ENCODE results near the gene INHBC. TPM values are rescaled to one million over a fixed set of nuclear protein-coding genes. Genes with fewer than 3 reads are reported as not detected.

Gene INHBC
- total RNA-seq, 3 donors from 2014 or later: not detected

DNA sequence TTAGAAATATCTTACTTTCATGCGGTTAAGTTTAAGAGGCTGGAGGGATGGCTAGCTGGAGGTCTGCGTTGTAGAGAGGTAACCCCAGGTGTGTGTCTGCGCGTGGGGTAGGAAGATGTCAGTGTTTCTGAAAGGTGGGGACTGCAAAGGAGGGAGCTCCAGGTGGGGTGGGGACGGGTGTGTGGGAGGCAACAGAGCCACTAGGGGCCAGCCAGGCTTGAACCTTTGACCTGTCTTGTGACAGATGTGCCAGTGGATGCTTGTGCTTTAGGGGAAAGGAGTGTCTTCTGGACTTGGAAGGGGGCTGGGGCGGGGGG is 25.8 kb downstream of the INHBC start:
- Histone ChIP-seq H3K27ac (peak overlapping the region in 1 of 2 donors; percentile 85), H3K4me3 (peak overlapping the region; percentile 54 to 77 (median 68)), H3K27me3 (no peaks in the 10 kb centered on the region), H3K4me1 (peaks cover 8 to 16% of the 10 kb centered on the region in 2 donors), H3K36me3 (no peaks in the 10 kb centered on the region), H3K9me3 (no peaks in the 10 kb centered on the region)
- DNase-seq (ENCODE audit: low spot score in 2 of 2): no peak
- intact Hi-C loops (cut with DNase I; ENCODE audit: low total_unique reads): no loop called here
- TF ChIP-seq POLR2AphosphoS5 (IDR thresholded peaks at IDR 0.05) (no peak), POLR2A (IDR thresholded peaks at IDR 0.05) (no peak)
- TF ChIP-seq, protein P1, sequence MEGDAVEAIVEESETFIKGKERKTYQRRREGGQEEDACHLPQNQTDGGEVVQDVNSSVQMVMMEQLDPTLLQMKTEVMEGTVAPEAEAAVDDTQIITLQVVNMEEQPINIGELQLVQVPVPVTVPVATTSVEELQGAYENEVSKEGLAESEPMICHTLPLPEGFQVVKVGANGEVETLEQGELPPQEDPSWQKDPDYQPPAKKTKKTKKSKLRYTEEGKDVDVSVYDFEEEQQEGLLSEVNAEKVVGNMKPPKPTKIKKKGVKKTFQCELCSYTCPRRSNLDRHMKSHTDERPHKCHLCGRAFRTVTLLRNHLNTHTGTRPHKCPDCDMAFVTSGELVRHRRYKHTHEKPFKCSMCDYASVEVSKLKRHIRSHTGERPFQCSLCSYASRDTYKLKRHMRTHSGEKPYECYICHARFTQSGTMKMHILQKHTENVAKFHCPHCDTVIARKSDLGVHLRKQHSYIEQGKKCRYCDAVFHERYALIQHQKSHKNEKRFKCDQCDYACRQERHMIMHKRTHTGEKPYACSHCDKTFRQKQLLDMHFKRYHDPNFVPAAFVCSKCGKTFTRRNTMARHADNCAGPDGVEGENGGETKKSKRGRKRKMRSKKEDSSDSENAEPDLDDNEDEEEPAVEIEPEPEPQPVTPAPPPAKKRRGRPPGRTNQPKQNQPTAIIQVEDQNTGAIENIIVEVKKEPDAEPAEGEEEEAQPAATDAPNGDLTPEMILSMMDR (IDR thresholded peaks at IDR 0.05): no peak

DNA sequence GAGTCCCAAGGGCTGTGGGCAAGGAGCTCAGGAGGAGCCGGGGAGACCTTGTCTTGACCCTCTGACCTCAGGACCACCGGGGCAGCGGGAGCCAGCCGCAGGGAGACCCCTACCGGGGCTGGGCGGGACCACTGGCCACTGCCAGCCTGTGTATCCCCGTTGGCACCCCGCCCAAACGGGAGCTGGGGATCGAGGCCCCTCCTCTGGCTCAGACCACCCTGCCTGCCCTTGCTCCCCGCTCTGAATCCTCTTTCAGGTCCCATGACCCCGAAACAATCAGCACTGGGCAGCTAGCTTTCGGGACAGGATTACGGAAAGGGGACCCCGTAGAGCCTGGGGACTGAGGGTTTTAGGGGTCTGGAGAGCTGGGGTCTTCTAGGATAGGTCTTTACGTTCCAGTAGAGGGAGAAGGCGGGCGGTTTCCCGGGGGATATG is 26.3 kb downstream of the INHBC start:
- TF ChIP-seq POLR2AphosphoS5 (IDR thresholded peaks at IDR 0.05) (no peak), POLR2A (IDR thresholded peaks at IDR 0.05) (no peak)
- TF ChIP-seq, protein P1 (IDR thresholded peaks at IDR 0.05): no peak
- H3K9me3 ChIP-seq: no peaks in the 10 kb centered on the region
- H3K27ac ChIP-seq: peak overlapping the region in 1 of 2 donors; percentile 85
- DNase-seq (ENCODE audit: low spot score in 2 of 2): no peak
- H3K4me1 ChIP-seq: peaks cover 8 to 16% of the 10 kb centered on the region in 2 donors
- no peaks in the 10 kb centered on the region for H3K36me3 ChIP-seq
- H3K4me3 ChIP-seq: peak overlapping the region; percentile 54 to 77 (median 68)
- intact Hi-C loops (cut with DNase I; ENCODE audit: low total_unique reads): no loop called here
- H3K27me3 ChIP-seq: no peaks in the 10 kb centered on the region

DNA sequence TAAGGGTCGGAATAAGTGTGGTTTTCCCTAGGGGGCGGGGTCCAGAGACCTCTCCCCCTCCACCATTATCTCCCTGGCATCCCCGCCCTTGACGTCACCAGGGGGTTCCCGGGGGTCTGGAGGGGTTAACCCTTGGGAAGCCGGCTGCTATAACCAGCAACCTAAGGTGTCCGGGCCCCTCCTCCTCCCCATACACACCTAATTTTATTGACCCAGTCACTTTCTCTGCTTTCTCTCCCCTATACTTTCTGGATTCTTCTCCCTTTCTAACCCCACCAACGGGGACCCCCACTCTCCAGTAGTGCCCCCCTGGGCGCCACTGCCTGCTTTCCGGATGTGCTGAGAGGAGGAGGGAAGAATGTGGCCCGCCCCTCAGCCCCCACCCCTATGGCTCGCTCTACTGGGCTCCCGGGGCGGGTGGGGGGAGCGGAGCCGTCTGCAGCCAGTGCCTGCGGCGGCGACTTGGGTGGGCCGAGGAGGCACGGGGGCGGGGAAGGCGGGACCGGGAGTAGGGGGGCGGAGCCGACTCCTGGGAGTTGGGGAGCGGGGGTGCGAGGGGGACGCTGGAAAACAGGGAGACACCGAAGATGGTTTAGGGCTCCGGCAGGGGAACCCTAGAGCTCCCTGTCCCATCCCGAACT is 26.8 kb downstream of the INHBC start:
- peak in 1 of 2 donors; percentile 39 for DNase-seq (ENCODE audit: low spot score in 2 of 2)
- intact Hi-C loops (cut with DNase I; ENCODE audit: low total_unique reads): no loop called here
- Histone ChIP-seq H3K4me3 (peak overlapping the region; percentile 54 to 77 (median 68)), H3K9me3 (no peaks in the 10 kb centered on the region), H3K27ac (peak overlapping the region; percentile 72 to 85), H3K4me1 (peaks cover 8 to 16% of the 10 kb centered on the region in 2 donors), H3K36me3 (no peaks in the 10 kb centered on the region), H3K27me3 (no peaks in the 10 kb centered on the region)
- TF ChIP-seq, protein P1 (IDR thresholded peaks at IDR 0.05): no peak
- TF ChIP-seq POLR2A (IDR thresholded peaks at IDR 0.05) (no peak), POLR2AphosphoS5 (IDR thresholded peaks at IDR 0.05) (no peak)

DNA sequence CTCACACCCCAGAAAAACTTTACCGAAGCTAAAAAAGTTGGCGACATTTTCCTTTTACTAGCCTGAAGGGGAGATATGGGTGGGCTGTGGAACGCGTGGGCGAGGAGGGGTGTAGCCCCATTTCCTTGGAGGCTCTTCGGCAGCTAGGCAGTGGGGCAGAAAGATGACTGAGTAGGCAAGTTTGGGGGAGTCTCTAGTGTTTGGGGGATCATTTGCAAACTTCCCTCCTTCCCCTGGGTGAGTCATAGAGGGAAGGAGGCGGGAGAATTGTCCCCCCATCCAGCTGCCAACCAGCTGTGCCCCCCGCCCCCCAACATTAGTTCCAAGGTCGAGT is 27.3 kb downstream of the INHBC start:
- no peaks in the 10 kb centered on the region for H3K9me3 ChIP-seq
- H3K27ac ChIP-seq: peak overlapping the region; percentile 72 to 85
- no peaks in the 10 kb centered on the region for H3K27me3 ChIP-seq
- no peaks in the 10 kb centered on the region for H3K36me3 ChIP-seq
- no peak for TF ChIP-seq POLR2AphosphoS5 (IDR thresholded peaks at IDR 0.05)
- no peak for TF ChIP-seq POLR2A (IDR thresholded peaks at IDR 0.05)
- TF ChIP-seq, protein P1 (IDR thresholded peaks at IDR 0.05): no peak
- intact Hi-C loops (cut with DNase I; ENCODE audit: low total_unique reads): no loop called here
- H3K4me3 ChIP-seq: peak overlapping the region; percentile 54 to 77 (median 68)
- peaks cover 8 to 16% of the 10 kb centered on the region in 2 donors for H3K4me1 ChIP-seq
- DNase-seq (ENCODE audit: low spot score in 2 of 2): no peak

DNA sequence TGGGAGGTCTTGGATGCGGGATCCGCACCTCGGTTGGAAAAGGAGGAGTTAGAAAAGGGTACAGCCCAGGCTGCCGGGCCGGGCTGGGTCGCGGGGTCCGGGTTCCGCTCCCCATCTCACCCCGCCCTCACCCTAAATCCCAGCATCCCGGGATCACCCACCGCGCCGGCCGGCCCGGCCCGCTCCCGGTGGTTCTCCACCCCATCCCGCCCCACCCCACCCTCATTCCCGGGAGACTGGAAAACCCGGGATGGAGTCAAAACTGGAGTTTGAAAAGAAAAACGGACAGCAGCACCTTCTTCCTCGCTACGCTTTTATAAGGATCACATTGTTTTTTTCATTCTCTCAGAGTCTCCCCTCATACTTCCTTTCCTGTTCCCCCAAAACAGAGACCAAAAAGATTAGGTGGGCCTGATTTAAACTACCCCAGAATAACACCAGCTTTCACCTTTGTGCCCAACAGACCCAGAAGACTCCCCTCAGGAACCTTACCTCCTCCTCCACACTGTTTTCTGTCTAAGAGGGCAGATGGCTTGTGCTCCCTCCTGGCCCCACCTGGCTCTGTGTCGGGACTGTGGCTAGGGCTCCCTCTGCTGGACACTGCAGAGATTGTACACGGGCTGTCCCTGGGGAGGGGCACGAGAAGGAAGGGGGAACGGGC is 27.8 kb downstream of the INHBC start:
- intact Hi-C loops (cut with DNase I; ENCODE audit: low total_unique reads): no loop called here
- Histone ChIP-seq H3K27ac (peak overlapping the region; percentile 72 to 85), H3K4me3 (peak overlapping the region; percentile 54 to 77 (median 68)), H3K4me1 (peaks cover 8 to 16% of the 10 kb centered on the region in 2 donors), H3K27me3 (no peaks in the 10 kb centered on the region), H3K9me3 (no peaks in the 10 kb centered on the region), H3K36me3 (no peaks in the 10 kb centered on the region)
- peak in 2 of 3 donors; percentile 12 to 58 for TF ChIP-seq POLR2AphosphoS5 (IDR thresholded peaks at IDR 0.05)
- no peak for TF ChIP-seq POLR2A (IDR thresholded peaks at IDR 0.05)
- TF ChIP-seq, protein P1 (IDR thresholded peaks at IDR 0.05): peak; percentile 89 to 93 (median 91)
- DNase-seq (ENCODE audit: low spot score in 2 of 2): peak; percentile 72 to 82

All from breast epithelium (tissue), 4 donors.